K562 (cell line): ENCODE results near the gene VWA7. TPM values are rescaled to one million over a fixed set of nuclear protein-coding genes. Genes with fewer than 3 reads are reported as not detected.
A peak's percentile ranks its signal among the peaks of the same experiment; 100 is the strongest.

ENCODE experiments used
- CBFB ChIP-seq: sonication (generic); formaldehyde crosslinking; IDR thresholded peaks from 2 replicates; pipeline ENCODE4 v1.4.0; 2020; ENCODE audit warnings: mild to moderate bottlenecking, missing genetic modification reagents
- HCFC1 ChIP-seq: IDR thresholded peaks from 2 replicates; pipeline ENCODE4 v1.6.1; 2012; ENCODE audit warnings: low read depth, low read length, improper control_type of control experiment
- HDAC1 ChIP-seq, 2 experiments: fragments of 450-650 bp; IDR thresholded peaks; 2 replicates each; pipeline ENCODE4 v1.6.1; 2016 to 2017; ENCODE audit warnings: inconsistent platforms in 1 of 2, mild to moderate bottlenecking in 1 of 2, moderate library complexity in 1 of 2
- HSF4 ChIP-seq: fragments of 250-450 bp; sonication (Bioruptor Pico); IDR thresholded peaks from 2 replicates; pipeline ENCODE4 v2.1.2; 2022; ENCODE audit warnings: mild to moderate bottlenecking, moderate library complexity, borderline replicate concordance
- NFXL1 ChIP-seq: fragments of 450-650 bp; formaldehyde crosslinking; IDR thresholded peaks from 2 replicates; pipeline ENCODE4 v1.4.0; 2021; ENCODE audit warnings: mild to moderate bottlenecking
- NR3C1 ChIP-seq: sonication (generic); formaldehyde crosslinking; IDR thresholded peaks from 2 replicates; pipeline ENCODE4 v1.8.1; 2022; ENCODE audit warnings: missing genetic modification reagents
- TAF1 ChIP-seq: IDR thresholded peaks from 2 replicates; pipeline ENCODE4 v1.6.1; 2011; ENCODE audit warnings: mild to moderate bottlenecking, low read length, moderate library complexity; ENCODE audit not compliant: insufficient read depth, control insufficient read depth, severe bottlenecking; ENCODE audit errors: extremely low read depth
- TEAD1 ChIP-seq, 2 experiments: fragments of 450-650 bp in 1 of 2; sonication (generic) in 1 of 2; formaldehyde crosslinking; IDR thresholded peaks; 2 replicates each; pipeline versions ENCODE4 v1.4.0 to v1.8.0; 2020 to 2022; ENCODE audit warnings: mild to moderate bottlenecking in 2 of 2, missing genetic modification reagents in 1 of 2
- ZNF431 ChIP-seq: sonication (generic); formaldehyde crosslinking; IDR thresholded peaks from 2 replicates; pipeline ENCODE4 v1.8.0; 2022; ENCODE audit warnings: mild to moderate bottlenecking, missing genetic modification reagents
- polyA plus RNA-seq, 8 experiments: library from polyadenylated mRNA; depleted of rRNA in 4 of 8; stranded (reverse) in 5 of 8; unstranded in 3 of 8; fragments of >200 nt; fragmentation: Nextera tagmentation in 2 of 8; fragmentation: Illumina TruSeq in 1 of 8; extraction: Ambion mirVana in 2 of 8; extraction: Trizol in 1 of 8; gene quantifications; 2 replicates each; pipeline versions ENCODE4 v1.2.1 to v1.2.3, GENCODE V29; 2011 to 2014; ENCODE audit warnings: inconsistent platforms in 1 of 8, missing spikeins in 1 of 8
- total RNA-seq, 7 experiments: library from RNA; depleted of rRNA in 6 of 7; stranded (reverse); fragments of >200 nt in 6 of 7; fragmentation: Illumina TruSeq in 2 of 7; extraction: Trizol in 2 of 7; gene quantifications; 2 replicates each; pipeline versions ENCODE4 v1.2.1 to v1.2.3, GENCODE V29; 2011 to 2021; ENCODE audit warnings: low replicate concordance in 1 of 7
- TF ChIP-seq, protein P1 (sequence below): sonication (generic); formaldehyde crosslinking; IDR thresholded peaks from 2 replicates; pipeline ENCODE4 v1.4.0; 2020; ENCODE audit warnings: mild to moderate bottlenecking, missing genetic modification reagents
- TF ChIP-seq, protein P2 (sequence below): sonication (generic); formaldehyde crosslinking; IDR thresholded peaks from 2 replicates; pipeline ENCODE4 v1.8.1; 2023; ENCODE audit warnings: mild to moderate bottlenecking, missing genetic modification reagents
- TF ChIP-seq, protein P3 (sequence below): fragments of 250-450 bp; sonication (Bioruptor Pico); IDR thresholded peaks from 2 replicates; pipeline ENCODE4 v1.5.0; 2022; ENCODE audit warnings: mild to moderate bottlenecking
- TF ChIP-seq, protein P4 (sequence below), 2 experiments: fragments of 450-650 bp; conservative IDR thresholded peaks; 2 replicates each; pipeline ENCODE4 v1.6.1; 2017; ENCODE audit warnings: mild to moderate bottlenecking in 2 of 2, moderate library complexity in 2 of 2
- TF ChIP-seq, protein P5 (sequence below): sonication (generic); formaldehyde crosslinking; IDR thresholded peaks from 2 replicates; pipeline ENCODE4 v1.9.0; 2022; ENCODE audit warnings: mild to moderate bottlenecking, missing genetic modification reagents
- TF ChIP-seq, protein P6 (sequence below): sonication (generic); formaldehyde crosslinking; IDR thresholded peaks from 2 replicates; pipeline ENCODE4 v1.8.1; 2023; ENCODE audit warnings: mild to moderate bottlenecking, missing genetic modification reagents
- TF ChIP-seq, protein P7 (sequence below): fragments of 200-800 bp; sonication (Bioruptor generic); IDR thresholded peaks from 2 replicates; pipeline ENCODE4 v1.6.1; 2017; ENCODE audit warnings: missing genetic modification characterization, missing compliant biosample characterization

The VWA7 gene
- total and polyA plus RNA-seq, 9 of the 15 experiments (the other 6 are each of a cell fraction or from before 2014, with no cell fraction given): 0.18 to 2.9 (median 0.95) TPM

DNA sequence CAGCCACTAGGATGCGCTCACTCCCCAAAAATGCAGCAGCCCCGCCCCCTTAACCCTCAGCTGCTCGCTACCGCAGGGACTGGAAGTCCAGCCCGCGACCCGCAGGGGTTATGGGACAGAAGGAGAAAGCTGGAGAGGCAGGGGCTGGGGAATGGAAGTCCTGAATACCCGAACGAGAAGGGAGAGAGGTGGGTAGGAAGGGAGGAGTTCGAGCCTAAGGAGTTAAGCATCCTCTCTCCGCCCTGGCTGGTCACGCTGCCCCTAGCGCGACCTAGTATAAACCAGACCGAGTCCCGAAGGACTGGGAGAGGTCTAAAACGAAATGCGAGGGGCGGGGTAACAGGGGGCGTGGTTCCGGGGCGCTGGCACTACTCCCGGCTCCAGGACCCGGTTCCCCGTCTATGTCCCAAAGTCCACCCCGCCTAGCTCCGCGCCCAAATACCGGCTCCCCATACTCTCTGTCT, 47.6 kb downstream of the VWA7 start (continued):
- TF ChIP-seq HDAC1 (IDR thresholded peaks at IDR 0.05): peak in 1 of 2 experiments; percentile 92; a peak in 2 of 4 replicates
- TF ChIP-seq TAF1: no peak
- TF ChIP-seq, protein P1, sequence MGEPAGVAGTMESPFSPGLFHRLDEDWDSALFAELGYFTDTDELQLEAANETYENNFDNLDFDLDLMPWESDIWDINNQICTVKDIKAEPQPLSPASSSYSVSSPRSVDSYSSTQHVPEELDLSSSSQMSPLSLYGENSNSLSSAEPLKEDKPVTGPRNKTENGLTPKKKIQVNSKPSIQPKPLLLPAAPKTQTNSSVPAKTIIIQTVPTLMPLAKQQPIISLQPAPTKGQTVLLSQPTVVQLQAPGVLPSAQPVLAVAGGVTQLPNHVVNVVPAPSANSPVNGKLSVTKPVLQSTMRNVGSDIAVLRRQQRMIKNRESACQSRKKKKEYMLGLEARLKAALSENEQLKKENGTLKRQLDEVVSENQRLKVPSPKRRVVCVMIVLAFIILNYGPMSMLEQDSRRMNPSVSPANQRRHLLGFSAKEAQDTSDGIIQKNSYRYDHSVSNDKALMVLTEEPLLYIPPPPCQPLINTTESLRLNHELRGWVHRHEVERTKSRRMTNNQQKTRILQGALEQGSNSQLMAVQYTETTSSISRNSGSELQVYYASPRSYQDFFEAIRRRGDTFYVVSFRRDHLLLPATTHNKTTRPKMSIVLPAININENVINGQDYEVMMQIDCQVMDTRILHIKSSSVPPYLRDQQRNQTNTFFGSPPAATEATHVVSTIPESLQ (CRISPR knock-in tag): peak; percentile 12; the same call in 1 of the 2 replicates
- no peak for TF ChIP-seq NR3C1
- TF ChIP-seq HSF4 (CRISPR knock-in tag): no peak
- TF ChIP-seq, protein P2, sequence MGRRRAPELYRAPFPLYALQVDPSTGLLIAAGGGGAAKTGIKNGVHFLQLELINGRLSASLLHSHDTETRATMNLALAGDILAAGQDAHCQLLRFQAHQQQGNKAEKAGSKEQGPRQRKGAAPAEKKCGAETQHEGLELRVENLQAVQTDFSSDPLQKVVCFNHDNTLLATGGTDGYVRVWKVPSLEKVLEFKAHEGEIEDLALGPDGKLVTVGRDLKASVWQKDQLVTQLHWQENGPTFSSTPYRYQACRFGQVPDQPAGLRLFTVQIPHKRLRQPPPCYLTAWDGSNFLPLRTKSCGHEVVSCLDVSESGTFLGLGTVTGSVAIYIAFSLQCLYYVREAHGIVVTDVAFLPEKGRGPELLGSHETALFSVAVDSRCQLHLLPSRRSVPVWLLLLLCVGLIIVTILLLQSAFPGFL (CRISPR knock-in tag): no peak
- TF ChIP-seq, protein P3, sequence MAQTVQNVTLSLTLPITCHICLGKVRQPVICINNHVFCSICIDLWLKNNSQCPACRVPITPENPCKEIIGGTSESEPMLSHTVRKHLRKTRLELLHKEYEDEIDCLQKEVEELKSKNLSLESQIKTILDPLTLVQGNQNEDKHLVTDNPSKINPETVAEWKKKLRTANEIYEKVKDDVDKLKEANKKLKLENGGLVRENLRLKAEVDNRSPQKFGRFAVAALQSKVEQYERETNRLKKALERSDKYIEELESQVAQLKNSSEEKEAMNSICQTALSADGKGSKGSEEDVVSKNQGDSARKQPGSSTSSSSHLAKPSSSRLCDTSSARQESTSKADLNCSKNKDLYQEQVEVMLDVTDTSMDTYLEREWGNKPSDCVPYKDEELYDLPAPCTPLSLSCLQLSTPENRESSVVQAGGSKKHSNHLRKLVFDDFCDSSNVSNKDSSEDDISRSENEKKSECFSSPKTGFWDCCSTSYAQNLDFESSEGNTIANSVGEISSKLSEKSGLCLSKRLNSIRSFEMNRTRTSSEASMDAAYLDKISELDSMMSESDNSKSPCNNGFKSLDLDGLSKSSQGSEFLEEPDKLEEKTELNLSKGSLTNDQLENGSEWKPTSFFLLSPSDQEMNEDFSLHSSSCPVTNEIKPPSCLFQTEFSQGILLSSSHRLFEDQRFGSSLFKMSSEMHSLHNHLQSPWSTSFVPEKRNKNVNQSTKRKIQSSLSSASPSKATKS (CRISPR knock-in tag): no peak
- TF ChIP-seq HCFC1: no peak; the same call in 1 of the 2 replicates
- TF ChIP-seq, protein P4, sequence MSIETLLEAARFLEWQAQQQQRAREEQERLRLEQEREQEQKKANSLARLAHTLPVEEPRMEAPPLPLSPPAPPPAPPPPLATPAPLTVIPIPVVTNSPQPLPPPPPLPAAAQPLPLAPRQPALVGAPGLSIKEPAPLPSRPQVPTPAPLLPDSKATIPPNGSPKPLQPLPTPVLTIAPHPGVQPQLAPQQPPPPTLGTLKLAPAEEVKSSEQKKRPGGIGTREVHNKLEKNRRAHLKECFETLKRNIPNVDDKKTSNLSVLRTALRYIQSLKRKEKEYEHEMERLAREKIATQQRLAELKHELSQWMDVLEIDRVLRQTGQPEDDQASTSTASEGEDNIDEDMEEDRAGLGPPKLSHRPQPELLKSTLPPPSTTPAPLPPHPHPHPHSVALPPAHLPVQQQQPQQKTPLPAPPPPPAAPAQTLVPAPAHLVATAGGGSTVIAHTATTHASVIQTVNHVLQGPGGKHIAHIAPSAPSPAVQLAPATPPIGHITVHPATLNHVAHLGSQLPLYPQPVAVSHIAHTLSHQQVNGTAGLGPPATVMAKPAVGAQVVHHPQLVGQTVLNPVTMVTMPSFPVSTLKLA (conservative IDR thresholded peaks at IDR 0.05): no peak
- TF ChIP-seq, protein P5, sequence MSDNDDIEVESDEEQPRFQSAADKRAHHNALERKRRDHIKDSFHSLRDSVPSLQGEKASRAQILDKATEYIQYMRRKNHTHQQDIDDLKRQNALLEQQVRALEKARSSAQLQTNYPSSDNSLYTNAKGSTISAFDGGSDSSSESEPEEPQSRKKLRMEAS (CRISPR knock-in tag): peak; percentile 62; the same call in 1 of the 2 replicates
- TF ChIP-seq NFXL1: no peak
- TF ChIP-seq, protein P6, sequence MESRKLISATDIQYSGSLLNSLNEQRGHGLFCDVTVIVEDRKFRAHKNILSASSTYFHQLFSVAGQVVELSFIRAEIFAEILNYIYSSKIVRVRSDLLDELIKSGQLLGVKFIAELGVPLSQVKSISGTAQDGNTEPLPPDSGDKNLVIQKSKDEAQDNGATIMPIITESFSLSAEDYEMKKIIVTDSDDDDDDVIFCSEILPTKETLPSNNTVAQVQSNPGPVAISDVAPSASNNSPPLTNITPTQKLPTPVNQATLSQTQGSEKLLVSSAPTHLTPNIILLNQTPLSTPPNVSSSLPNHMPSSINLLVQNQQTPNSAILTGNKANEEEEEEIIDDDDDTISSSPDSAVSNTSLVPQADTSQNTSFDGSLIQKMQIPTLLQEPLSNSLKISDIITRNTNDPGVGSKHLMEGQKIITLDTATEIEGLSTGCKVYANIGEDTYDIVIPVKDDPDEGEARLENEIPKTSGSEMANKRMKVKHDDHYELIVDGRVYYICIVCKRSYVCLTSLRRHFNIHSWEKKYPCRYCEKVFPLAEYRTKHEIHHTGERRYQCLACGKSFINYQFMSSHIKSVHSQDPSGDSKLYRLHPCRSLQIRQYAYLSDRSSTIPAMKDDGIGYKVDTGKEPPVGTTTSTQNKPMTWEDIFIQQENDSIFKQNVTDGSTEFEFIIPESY: no peak
- no peak for TF ChIP-seq ZNF431 (CRISPR knock-in tag)
- TF ChIP-seq, protein P7, sequence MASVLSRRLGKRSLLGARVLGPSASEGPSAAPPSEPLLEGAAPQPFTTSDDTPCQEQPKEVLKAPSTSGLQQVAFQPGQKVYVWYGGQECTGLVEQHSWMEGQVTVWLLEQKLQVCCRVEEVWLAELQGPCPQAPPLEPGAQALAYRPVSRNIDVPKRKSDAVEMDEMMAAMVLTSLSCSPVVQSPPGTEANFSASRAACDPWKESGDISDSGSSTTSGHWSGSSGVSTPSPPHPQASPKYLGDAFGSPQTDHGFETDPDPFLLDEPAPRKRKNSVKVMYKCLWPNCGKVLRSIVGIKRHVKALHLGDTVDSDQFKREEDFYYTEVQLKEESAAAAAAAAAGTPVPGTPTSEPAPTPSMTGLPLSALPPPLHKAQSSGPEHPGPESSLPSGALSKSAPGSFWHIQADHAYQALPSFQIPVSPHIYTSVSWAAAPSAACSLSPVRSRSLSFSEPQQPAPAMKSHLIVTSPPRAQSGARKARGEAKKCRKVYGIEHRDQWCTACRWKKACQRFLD (CRISPR knock-in tag): no peak
- TF ChIP-seq TEAD1 (CRISPR knock-in tag; IDR thresholded peaks at IDR 0.05): peak; percentile 85 to 98
- TF ChIP-seq CBFB (CRISPR knock-in tag): peak; percentile 85
